ENCODE results near the gene KLHL24.

DNA sequence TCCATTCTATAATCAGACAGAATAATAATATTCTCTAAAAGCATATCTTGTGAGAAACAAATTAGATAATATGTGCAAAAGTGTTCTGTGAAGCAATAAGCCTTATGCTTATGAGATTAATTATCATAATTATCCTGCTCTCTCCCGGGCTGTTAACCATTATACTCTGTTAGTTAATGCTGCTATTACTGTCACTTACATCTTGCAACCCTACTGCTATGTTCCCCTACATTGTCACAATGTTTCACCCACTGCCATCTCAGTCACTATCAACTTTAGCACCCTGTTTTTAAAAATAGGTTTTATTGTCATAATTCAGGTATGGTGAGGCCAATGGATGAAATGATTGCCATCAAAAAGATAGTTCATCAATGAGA lies 15.2 kb upstream of the KLHL24 start:
- TF ChIP-seq POLR2AphosphoS5 (IDR thresholded peaks at IDR 0.05) (no peak), EP300 (IDR thresholded peaks at IDR 0.05; ENCODE audit: low read depth) (no peak), POLR2A (IDR thresholded peaks at IDR 0.05) (no peak)
- TF ChIP-seq, protein P1, sequence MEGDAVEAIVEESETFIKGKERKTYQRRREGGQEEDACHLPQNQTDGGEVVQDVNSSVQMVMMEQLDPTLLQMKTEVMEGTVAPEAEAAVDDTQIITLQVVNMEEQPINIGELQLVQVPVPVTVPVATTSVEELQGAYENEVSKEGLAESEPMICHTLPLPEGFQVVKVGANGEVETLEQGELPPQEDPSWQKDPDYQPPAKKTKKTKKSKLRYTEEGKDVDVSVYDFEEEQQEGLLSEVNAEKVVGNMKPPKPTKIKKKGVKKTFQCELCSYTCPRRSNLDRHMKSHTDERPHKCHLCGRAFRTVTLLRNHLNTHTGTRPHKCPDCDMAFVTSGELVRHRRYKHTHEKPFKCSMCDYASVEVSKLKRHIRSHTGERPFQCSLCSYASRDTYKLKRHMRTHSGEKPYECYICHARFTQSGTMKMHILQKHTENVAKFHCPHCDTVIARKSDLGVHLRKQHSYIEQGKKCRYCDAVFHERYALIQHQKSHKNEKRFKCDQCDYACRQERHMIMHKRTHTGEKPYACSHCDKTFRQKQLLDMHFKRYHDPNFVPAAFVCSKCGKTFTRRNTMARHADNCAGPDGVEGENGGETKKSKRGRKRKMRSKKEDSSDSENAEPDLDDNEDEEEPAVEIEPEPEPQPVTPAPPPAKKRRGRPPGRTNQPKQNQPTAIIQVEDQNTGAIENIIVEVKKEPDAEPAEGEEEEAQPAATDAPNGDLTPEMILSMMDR (IDR thresholded peaks at IDR 0.05), result no peak
